T47D (cell line): Measurements from ENCODE around the gene ST6GAL1.
A peak's percentile ranks its signal among the peaks of the same experiment; 100 is the strongest.
"Not testable (repeated sequence)": the region's sequence is repeated elsewhere in the genome, so short reads cannot be mapped to it uniquely, and the experiment has no call there.

ENCODE experiments used
- DNase-seq, 2 experiments: peaks; one replicate each; pipeline versions ENCODE4 v3.0.0 to v3.0.0-alpha.2; 2011 to 2012; ENCODE audit warnings: low read depth in 1 of 2, low spot score in 1 of 2
- JUND ChIP-seq: IDR thresholded peaks from 2 replicates; pipeline ENCODE4 v1.6.1; 2012; ENCODE audit warnings: low read depth
- in situ Hi-C: cut with HindIII; loops from 2 replicates; pipeline ENCODE4 v1.10.0; 2016; ENCODE audit warnings: low sequenced_read_pairs, low pct_unique_long_range_greater_than_20kb

The ST6GAL1 gene

GRCh38 chr3:187005827-187006481, 75.6 kb downstream of the ST6GAL1 start:
- no peak for DNase-seq
- no peak for TF ChIP-seq JUND
- in situ Hi-C loops = no loop called here

- in situ Hi-C loops = no loop called here
- DNase-seq = no peak
- no peak for TF ChIP-seq JUND
Observed at GRCh38 chr3:187006864-187007630, 76.7 kb downstream of the ST6GAL1 start.

DNA sequence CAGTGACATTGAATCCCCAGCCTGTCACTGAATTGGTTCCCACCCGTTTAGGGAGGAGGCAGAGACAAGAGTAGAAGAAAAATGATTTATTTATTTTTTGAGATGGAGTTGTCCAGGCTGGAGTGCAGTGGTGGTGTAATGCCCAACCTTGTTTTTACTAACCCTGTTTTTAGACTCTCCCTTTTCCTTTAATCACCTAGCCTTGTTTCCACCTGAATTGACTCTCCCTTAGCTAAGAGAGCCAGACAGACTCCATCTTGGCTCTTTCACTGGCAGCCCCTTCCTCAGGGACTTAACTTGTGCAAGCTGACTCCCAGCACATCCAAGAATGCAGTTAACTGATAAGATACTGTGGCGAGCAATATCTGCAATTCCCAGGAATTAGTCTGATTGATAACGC, 80.1 kb downstream of the ST6GAL1 start:
- in situ Hi-C loops, DNase-seq: not testable (repeated sequence)

- in situ Hi-C loops = no loop called here
- TF ChIP-seq JUND = no peak
- no peak for DNase-seq
Observed at GRCh38 chr3:187011915-187012314, 81.6 kb downstream of the ST6GAL1 start.

GRCh38 chr3:187012609-187013051, 82.3 kb downstream of the ST6GAL1 start:
- no peak for TF ChIP-seq JUND
- in situ Hi-C loops = no loop called here
- DNase-seq = no peak

DNA sequence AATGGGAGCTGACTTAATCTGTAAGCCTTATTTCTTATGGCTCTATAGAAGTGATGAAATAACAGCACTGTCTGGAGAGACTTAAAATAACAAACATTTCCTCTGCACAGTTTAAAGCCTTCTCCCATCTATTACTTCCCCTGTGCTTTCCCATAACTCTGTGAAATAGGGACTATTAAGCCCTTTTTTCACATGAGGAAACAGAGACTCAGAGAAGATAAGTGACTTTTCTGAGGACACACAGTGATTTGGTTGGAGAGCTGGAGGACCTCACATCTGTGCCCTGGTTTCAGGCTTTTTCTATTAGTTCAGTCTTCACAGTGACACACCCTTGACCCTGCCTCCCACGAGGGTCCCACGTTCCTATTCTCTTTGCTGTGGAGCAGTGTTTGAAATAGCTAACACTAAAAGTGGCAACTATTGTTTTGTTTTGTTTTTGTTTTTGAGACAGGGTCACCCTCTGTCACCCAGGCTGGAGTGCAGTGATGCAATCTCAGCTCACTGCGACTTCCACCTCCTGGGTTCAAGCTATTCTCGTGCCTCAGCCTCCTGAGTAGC, 82.9 kb downstream of the ST6GAL1 start:
- in situ Hi-C loops = no loop called here
- TF ChIP-seq JUND = no peak
- DNase-seq = no peak

DNA sequence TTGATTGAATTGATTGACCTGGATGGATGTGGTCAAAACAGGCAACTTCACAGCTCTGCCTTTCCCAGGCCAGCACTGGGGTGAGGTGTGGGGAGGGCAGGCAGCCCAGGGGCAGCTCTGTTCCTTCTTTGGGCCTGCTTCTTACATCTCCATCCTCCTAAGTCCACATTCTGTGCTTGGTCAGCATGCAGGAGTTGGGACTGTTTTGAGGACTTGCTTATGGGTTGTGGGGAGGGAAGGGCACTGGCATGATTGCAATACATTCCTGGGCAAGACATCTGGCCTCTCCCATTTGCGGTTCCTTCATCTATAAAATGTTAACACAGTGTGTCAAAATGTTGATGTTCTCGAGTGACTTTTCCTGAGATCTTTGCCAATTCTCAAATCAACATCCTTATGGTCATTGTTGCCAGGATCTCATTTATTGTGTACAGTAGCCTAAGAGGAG, 84.1 kb downstream of the ST6GAL1 start:
- TF ChIP-seq JUND = no peak
- in situ Hi-C loops = no loop called here
- DNase-seq = no peak

- no peak for DNase-seq
- no peak for TF ChIP-seq JUND
- in situ Hi-C loops = no loop called here
Observed at GRCh38 chr3:187015903-187016638, 85.7 kb downstream of the ST6GAL1 start.

DNA sequence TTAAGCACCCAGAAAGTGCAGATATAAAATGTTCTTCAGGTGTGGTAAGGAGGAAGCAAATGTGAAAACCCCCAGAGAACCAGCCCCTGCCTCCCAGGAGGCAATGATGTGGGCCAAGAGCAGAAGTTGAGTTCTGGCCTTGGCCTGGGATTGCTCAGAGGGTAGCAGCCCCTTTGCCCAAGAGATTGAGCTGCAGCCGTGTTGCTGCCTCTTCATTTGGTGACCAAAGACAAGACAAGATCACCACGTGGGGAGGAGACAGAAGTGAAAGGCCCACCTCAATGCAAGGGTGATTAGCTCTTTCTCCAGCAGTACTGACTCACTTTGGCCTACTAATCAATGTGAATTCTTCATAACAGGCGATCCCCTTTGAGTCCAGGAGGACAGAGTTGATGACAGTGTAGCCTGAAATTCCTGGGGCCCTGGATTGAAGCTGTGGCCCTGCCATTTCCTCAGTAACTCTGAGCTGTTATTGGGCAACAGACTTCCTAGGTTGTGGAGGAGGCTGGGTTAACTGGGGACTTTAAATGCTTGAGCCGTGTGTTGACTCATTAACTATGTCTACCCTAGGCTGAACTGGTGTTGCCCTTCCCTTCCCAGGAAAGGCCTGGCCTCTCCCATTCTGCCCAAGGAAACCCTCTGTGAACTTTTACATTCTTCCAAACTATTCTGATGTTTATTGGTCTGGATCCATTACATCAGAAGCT, 86.5 kb downstream of the ST6GAL1 start:
- in situ Hi-C loops = no loop called here
- no peak for DNase-seq
- no peak for TF ChIP-seq JUND

DNA sequence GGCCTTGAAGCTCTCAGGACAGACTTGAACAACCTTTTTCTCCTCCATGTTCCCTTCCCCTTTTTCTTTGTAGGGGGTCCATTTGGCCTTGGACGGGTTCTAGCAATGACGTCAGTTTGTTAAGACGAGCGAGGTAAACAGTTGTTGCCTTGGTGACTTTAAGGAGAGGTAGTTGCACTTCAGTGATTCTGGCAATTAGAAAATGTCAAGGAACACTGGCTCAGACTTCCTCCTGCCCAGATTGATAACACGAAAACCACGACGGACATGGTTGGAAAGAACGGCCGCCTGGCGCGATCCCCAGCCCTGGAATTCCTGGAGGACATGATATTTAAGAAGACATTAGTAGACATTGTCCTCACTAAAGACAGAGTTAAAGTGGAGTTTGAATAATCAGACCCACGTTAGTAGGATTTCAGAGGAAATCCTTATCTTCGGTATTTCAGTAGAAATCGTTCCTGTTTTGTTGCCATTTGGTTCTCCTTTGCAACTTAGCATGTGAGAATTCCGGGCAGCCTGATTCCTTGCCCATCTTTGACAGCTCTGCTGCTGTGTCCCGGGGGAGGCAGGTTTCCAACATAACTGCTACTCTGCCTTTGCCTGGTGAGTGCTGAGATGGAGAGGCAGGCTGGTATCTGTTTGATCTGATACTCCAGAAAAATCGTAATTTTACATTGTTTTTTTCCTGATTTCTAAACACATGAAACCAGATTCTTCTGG, 87.3 kb downstream of the ST6GAL1 start:
- no peak for DNase-seq
- TF ChIP-seq JUND = no peak
- in situ Hi-C loops = no loop called here

DNA sequence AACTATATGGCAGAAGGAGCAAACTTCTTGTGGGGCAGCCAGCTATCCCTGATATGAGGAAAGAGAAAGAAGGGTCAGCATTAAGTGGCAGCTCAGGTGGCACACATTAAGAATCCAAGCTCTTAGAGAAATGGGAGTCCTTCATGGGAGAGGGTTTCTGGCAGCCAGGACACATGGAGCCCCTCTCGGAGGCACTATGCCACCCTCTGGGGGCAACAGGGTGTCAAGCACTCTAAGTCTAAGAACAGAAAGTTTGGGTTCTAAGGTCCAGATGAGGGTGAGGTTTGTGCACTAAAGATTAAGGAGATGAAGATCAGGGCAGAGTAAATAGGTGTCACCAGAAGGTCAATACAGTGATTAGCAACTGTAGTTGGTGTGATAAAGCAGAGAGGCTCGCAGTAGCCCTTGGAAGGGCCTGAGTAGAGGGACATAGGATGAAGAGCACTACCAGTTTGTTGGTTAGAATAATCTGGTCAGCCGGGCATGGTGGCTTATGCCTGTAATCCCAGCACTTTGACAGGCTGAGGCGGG, 89.3 kb downstream of the ST6GAL1 start:
- in situ Hi-C loops = no loop called here
- TF ChIP-seq JUND = no peak
- peak in 1 of 2 experiments; percentile 29 for DNase-seq
